Measurements from ENCODE around the gene DCAKD.

DCAKD gene

DNA sequence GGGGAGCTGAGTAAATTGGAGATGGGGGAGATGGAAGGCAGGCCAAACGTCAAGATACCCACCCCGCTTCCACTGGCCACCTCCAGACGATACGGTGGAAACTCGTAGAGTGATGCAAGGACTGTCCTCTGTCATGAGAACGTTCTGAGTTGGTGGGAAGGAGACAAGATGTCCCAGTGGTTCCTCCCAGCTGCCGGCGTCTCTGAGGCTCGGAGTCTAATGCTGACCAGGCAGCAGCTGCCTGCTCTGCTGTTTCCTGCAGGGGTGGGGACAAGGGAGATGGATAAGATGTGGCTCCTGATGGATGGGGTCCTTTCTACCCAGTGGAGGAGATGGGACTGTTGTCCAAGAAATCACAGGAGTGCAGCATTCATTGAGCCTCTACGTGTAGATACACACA lies 55.1 kb downstream of the DCAKD start:
- peaks cover 81% of the 10 kb centered on the region for H3K27me3 ChIP-seq
- no peaks in the 10 kb centered on the region for H3K4me1 ChIP-seq (ENCODE audit: control insufficient read depth in 1 of 2, insufficient read depth in 1 of 2, low read depth in 1 of 2, low read length in 1 of 2)
- no peak for TF ChIP-seq CTCF (IDR thresholded peaks at IDR 0.05)
- no peak overlapping the region for H3K27ac ChIP-seq
- no peaks in the 10 kb centered on the region for H3K9me3 ChIP-seq
- no peaks in the 10 kb centered on the region for H3K36me3 ChIP-seq
- no peak overlapping the region for H3K4me3 ChIP-seq (ENCODE audit: low read depth in 1 of 2, low read length in 1 of 2)

GRCh38 chr17:44995436-44996001 lies 55.9 kb downstream of the DCAKD start:
- Histone ChIP-seq H3K4me3 (ENCODE audit: low read depth in 1 of 2, low read length in 1 of 2) (no peak overlapping the region), H3K27me3 (peaks cover 82% of the 10 kb centered on the region), H3K36me3 (no peaks in the 10 kb centered on the region), H3K4me1 (ENCODE audit: control insufficient read depth in 1 of 2, insufficient read depth in 1 of 2, low read depth in 1 of 2, low read length in 1 of 2) (no peaks in the 10 kb centered on the region), H3K27ac (no peak overlapping the region), H3K9me3 (no peaks in the 10 kb centered on the region)
- TF ChIP-seq CTCF (IDR thresholded peaks at IDR 0.05) = no peak

DNA sequence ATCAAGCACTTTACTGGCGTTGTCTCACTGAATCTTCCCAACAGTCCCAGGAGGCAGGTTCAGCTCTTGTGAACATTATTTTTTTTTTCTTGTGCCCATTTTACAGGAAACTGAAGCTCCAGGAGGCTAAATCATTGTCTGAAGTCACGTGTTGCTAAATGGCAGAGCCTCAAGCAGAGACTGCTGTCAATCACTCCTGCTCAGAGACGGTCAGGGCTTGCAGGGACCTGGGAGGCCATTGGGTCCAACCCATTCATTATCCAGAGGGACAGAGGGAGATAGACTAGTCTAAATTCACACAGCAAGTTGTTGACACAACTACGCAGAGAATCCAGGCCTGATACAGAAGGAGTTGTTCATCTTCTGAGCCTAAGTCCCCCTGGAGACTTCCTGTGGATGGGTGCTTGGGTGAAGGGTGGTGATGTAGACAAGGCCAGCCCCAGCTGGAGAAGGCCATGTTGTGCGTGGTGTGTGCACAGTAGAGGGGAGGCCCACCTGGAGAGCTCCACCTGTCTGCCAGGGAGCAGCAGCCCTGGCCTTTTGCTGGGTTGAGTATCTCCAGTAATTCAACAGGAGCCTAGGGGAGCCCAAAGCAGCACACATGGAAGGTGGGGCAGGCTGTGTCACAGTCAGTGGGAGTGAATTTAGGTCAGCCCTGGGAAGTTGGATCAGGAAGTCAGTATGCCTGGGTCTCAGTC lies 59.0 kb downstream of the DCAKD start:
- no peak for TF ChIP-seq CTCF (IDR thresholded peaks at IDR 0.05)
- Histone ChIP-seq H3K9me3 (no peaks in the 10 kb centered on the region), H3K27me3 (peaks cover 94% of the 10 kb centered on the region), H3K4me3 (ENCODE audit: low read depth in 1 of 2, low read length in 1 of 2) (no peak overlapping the region), H3K4me1 (ENCODE audit: control insufficient read depth in 1 of 2, insufficient read depth in 1 of 2, low read depth in 1 of 2, low read length in 1 of 2) (no peaks in the 10 kb centered on the region), H3K27ac (no peak overlapping the region), H3K36me3 (no peaks in the 10 kb centered on the region)

DNA sequence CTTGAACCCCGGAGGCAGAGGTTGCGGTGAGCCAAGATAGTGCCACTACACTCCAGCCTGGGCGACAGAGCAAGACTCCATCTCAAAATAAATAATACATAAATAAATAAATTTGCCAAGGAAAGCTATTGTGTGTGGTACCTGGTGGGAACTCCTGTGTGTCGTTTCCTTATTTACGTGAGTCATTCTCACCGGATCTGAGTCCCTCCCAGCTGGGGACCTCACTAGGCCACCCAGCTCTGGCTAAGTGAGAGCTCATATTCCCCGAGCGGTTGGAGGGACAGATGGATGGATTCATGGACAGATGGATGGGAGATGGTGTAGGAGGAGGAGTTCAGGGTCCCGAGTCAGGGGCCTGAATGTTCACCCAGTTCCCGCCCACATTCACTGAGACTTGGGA lies 60.4 kb downstream of the DCAKD start:
- H3K4me1 ChIP-seq (ENCODE audit: control insufficient read depth in 1 of 2, insufficient read depth in 1 of 2, low read depth in 1 of 2, low read length in 1 of 2) = no peaks in the 10 kb centered on the region
- H3K36me3 ChIP-seq = no peaks in the 10 kb centered on the region
- H3K27ac ChIP-seq = no peak overlapping the region
- no peak for TF ChIP-seq CTCF (IDR thresholded peaks at IDR 0.05)
- H3K4me3 ChIP-seq (ENCODE audit: low read depth in 1 of 2, low read length in 1 of 2) = no peak overlapping the region
- H3K27me3 ChIP-seq = peaks cover 94% of the 10 kb centered on the region
- no peaks in the 10 kb centered on the region for H3K9me3 ChIP-seq

DNA sequence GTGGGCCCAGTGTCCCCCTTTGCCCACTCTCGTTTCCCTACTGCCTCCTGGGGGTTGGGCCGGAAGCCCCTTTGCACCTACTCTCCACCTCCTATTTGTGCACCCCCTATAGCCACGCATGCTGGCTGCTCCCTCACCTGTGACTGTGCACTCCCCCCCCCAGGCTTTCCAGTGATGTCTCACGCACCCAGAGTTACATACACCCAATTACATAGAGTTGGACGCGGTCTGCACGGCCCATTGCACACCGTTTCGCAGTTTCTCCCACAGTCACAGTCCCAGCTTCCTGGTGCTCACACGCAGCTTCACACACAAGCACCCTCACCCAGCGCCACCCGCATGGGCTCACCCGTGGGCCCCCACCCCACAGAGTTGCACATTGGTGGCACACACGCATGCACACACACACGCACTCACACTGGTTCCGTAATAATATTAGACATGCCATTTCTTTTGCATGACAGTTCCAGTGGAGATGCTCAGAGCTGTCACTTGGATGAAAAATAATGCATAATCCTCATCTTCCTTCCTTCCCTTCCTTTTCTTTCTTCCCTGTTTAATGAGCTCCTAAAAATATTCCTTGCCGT lies 61.8 kb downstream of the DCAKD start:
- H3K27ac ChIP-seq = no peak overlapping the region
- H3K4me1 ChIP-seq (ENCODE audit: control insufficient read depth in 1 of 2, insufficient read depth in 1 of 2, low read depth in 1 of 2, low read length in 1 of 2) = no peaks in the 10 kb centered on the region
- peaks cover 92% of the 10 kb centered on the region for H3K27me3 ChIP-seq
- no peak for TF ChIP-seq CTCF (IDR thresholded peaks at IDR 0.05)
- H3K4me3 ChIP-seq (ENCODE audit: low read depth in 1 of 2, low read length in 1 of 2) = no peak overlapping the region
- no peaks in the 10 kb centered on the region for H3K36me3 ChIP-seq
- no peaks in the 10 kb centered on the region for H3K9me3 ChIP-seq
